NB4 (cell line): ENCODE data around the gene CYP11A1.

Source experiments
- DNase-seq: peaks from one replicate; pipeline ENCODE4 v3.0.0; 2010; ENCODE audit warnings: low read depth
- H3K4me3 ChIP-seq: one replicate; pipeline ENCODE4 v1.5.1; 2011; ENCODE audit warnings: mild to moderate bottlenecking, low read depth, low read length, moderate library complexity
- MYC ChIP-seq: IDR thresholded peaks from 2 replicates; pipeline ENCODE4 v1.6.1; 2011; ENCODE audit warnings: low read depth, low read length
- POLR2A ChIP-seq: IDR thresholded peaks from 2 replicates; pipeline ENCODE4 v1.6.1; 2011; ENCODE audit warnings: mild to moderate bottlenecking; ENCODE audit not compliant: insufficient read length; ENCODE audit errors: extremely low read depth
- TF ChIP-seq, protein P1 (sequence below): IDR thresholded peaks from one replicate; pipeline ENCODE4 v1.5.1; 2012; ENCODE audit warnings: low read depth, low read length
- TF ChIP-seq, protein P2 (sequence below): IDR thresholded peaks from 2 replicates; pipeline ENCODE4 v1.6.1; 2011; ENCODE audit warnings: low read depth, low read length

CYP11A1 gene

DNA sequence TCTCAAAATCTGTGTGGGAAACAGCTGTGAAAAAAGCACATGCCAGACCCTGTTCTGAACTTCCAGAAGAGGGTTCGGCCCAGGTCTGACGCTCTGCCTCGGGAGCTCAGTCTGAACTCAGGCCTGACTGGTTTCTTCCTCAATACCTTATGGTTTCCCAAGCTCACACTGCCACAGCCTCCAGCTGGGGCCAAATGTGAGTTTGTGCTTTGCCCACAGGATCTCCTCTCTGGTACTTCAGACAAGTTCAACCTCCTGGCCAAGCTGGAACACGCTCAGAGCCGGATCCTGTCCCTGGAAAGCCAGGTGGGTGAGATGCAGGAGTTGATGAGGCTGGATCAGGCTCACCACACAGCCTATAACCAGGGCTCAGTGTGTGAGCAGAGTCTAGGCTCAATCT lies 33.8 kb downstream of the CYP11A1 start:
- TF ChIP-seq POLR2A, result no peak
- no peak for TF ChIP-seq MYC
- TF ChIP-seq, protein P1, sequence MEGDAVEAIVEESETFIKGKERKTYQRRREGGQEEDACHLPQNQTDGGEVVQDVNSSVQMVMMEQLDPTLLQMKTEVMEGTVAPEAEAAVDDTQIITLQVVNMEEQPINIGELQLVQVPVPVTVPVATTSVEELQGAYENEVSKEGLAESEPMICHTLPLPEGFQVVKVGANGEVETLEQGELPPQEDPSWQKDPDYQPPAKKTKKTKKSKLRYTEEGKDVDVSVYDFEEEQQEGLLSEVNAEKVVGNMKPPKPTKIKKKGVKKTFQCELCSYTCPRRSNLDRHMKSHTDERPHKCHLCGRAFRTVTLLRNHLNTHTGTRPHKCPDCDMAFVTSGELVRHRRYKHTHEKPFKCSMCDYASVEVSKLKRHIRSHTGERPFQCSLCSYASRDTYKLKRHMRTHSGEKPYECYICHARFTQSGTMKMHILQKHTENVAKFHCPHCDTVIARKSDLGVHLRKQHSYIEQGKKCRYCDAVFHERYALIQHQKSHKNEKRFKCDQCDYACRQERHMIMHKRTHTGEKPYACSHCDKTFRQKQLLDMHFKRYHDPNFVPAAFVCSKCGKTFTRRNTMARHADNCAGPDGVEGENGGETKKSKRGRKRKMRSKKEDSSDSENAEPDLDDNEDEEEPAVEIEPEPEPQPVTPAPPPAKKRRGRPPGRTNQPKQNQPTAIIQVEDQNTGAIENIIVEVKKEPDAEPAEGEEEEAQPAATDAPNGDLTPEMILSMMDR, result no peak
- TF ChIP-seq, protein P2, sequence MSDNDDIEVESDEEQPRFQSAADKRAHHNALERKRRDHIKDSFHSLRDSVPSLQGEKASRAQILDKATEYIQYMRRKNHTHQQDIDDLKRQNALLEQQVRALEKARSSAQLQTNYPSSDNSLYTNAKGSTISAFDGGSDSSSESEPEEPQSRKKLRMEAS, result no peak
- DNase-seq, result no peak

GRCh38 chr15:74333093-74333492 lies 34.4 kb downstream of the CYP11A1 start:
- H3K4me3 ChIP-seq, result no peak overlapping the region
- no peak for DNase-seq
- no peak for TF ChIP-seq POLR2A
- TF ChIP-seq MYC, result no peak
- TF ChIP-seq, protein P1, result no peak
- TF ChIP-seq, protein P2, result no peak

More for the DNA sequence above, 33.8 kb downstream of the CYP11A1 start:
- H3K4me3 ChIP-seq, result no peak overlapping the region

DNA sequence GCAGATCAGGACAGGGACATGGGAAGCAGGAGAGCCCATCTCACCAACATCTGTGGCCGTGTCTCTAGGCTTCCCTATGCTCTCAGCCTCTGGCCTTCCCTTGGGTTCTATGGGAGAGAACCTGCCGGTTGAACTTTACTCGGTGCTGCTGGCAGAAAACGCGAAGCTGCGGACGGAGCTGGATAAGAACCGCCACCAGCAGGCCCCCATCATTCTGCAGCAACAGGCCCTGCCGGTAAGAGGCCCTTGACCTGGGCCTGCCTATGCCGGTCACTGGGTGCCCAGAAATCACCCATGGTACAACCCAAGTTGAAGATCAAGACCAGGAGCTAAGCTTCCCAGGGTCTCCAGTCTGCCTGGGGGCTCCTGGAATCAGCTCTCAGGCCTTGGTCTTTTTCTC lies 34.8 kb downstream of the CYP11A1 start:
- H3K4me3 ChIP-seq, result no peak overlapping the region
- no peak for DNase-seq
- TF ChIP-seq, protein P2, result no peak
- TF ChIP-seq, protein P1, result no peak
- TF ChIP-seq MYC (no peak), POLR2A (no peak)

DNA sequence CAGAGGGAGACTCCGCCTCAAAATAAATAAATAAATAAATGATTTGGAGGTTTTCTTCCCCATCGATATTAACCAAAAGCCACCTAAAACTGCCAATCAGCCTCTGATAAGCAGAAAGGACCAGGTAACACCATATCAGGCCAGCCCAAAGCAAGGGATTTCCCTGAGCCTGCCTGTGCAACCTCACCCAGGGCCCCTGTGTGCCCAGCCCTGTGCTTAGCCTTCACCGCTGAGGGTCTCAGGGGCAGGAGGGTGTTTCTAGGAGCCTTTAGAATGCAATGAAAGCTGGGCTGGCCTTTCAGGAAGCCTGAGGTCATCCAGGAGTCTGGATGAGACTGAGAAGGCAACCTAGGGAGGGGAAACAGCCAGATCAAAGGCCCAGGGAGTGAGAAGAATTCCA lies 35.4 kb downstream of the CYP11A1 start:
- TF ChIP-seq, protein P1, result no peak
- TF ChIP-seq POLR2A (no peak), MYC (no peak)
- TF ChIP-seq, protein P2, result no peak
- H3K4me3 ChIP-seq, result no peak overlapping the region
- DNase-seq, result no peak

DNA sequence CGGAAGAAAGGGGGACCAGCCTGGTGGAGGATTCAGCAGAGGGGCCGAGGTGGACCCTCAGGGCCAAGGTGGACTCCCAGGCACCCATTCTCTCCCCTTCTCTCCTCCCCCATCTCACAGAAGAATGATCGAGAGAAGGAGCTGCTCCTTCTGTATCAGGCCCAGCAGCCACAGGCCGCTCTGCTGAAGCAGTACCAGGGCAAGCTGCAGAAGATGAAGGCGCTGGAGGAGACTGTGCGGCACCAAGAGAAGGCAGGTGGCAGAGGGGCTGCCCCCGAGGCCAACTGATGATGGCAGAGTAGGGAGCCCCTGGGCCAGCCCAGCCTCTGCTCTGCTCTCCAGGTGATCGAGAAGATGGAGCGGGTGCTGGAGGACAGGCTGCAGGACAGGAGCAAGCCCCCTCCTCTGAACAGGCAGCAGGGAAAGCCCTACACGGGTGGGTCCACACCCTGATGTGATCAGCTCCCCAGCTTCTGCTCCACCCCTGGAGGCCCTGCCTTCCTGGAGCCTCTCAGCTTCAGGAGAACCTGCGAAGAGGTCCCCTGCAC lies 36.5 kb downstream of the CYP11A1 start:
- TF ChIP-seq MYC (no peak), POLR2A (no peak)
- TF ChIP-seq, protein P1, result no peak
- TF ChIP-seq, protein P2, result no peak
- no peak for DNase-seq
- H3K4me3 ChIP-seq, result no peak overlapping the region
